HepG2 (cell line): ENCODE results near the gene HIPK2. TPM values are rescaled to one million over a fixed set of nuclear protein-coding genes. Genes with fewer than 3 reads are reported as not detected.

Experiments used
- ATAC-seq: fragments of 200-7000 bp; cut with Tn5 transposase; 3 replicates; pipeline ENCODE4 v1.9.1; 2020; ENCODE audit warnings: mild to moderate bottlenecking, moderate library complexity
- BruUV-seq: library from RNA; stranded (reverse); fragments of 400-500 nt; replicated peaks from 2 replicates; lab custom pipeline; 2021; lab: Mats Ljungman, UMichigan
- CTCF ChIA-PET: fragments of 300-600 bp; formaldehyde crosslinking; extraction: SDS; loops from one replicate; lab custom pipeline; 2021; ENCODE audit warnings: low total read pairs, inconsistent platforms, low intra/inter-chr PET ratio; lab: Yijun Ruan, JAX
- POLR2A ChIA-PET: fragments of 350-600 bp; sonication (Branson Sonifier 250); formaldehyde crosslinking; loops from one replicate; lab custom pipeline; 2020; ENCODE audit warnings: antibody characterized with exemption, inconsistent platforms; lab: Yijun Ruan, JAX
- DNase-seq: peaks from one replicate; pipeline ENCODE4 v3.0.0-alpha.2; 2015; ENCODE audit warnings: low spot score
- FAIRE-seq: peaks from 3 replicates; lab custom pipeline; 2011; peaks lifted over from hg19 to GRCh38; lab: Jason Lieb, UNC
- H2AFZ ChIP-seq: one replicate; pipeline ENCODE4 v1.6.1; 2011; ENCODE audit warnings: low read length, inconsistent platforms
- H3K27ac ChIP-seq: fragments of 300-600 bp; 3 replicates; pipeline ENCODE4 v1.8.0; 2011; ENCODE audit warnings: mixed run types, mild to moderate bottlenecking, mixed read lengths, low read length, inconsistent platforms; ENCODE audit not compliant: insufficient read depth; ENCODE audit errors: extremely low read length
- H3K27me3 ChIP-seq, 2 experiments: fragments of 200-600 bp in 1 of 2; 2 replicates in 1 of 2; 3 replicates in 1 of 2; pipeline versions ENCODE4 v1.6.0 to v1.8.0; 2011; ENCODE audit warnings: low read length in 2 of 2, mild to moderate bottlenecking in 2 of 2, moderate library complexity in 2 of 2, inconsistent platforms in 1 of 2; ENCODE audit not compliant: insufficient read depth in 2 of 2, control insufficient read depth in 1 of 2
- H3K36me3 ChIP-seq, 2 experiments: fragments of 200-600 bp in 1 of 2; replicated peaks in 1 of 2; 2 replicates in 1 of 2; 3 replicates in 1 of 2; pipeline versions ENCODE4 v1.5.1 to v1.8.0; 2011; ENCODE audit warnings: low read length in 2 of 2, inconsistent platforms in 1 of 2; ENCODE audit not compliant: insufficient read depth in 2 of 2, control insufficient read depth in 1 of 2
- H3K4me1 ChIP-seq: 2 replicates; pipeline ENCODE4 v1.5.1; 2012; ENCODE audit warnings: low read length, inconsistent platforms; ENCODE audit not compliant: insufficient read depth
- H3K4me2 ChIP-seq: 2 replicates; pipeline ENCODE4 v1.6.0; 2011; ENCODE audit warnings: low read depth, low read length, inconsistent platforms
- H3K4me3 ChIP-seq, 3 experiments: fragments of 200-600 bp in 1 of 3; sonication (generic), shearing (Covaris generic) in 1 of 3; replicated peaks in 1 of 3; 2 replicates each; pipeline ENCODE4 v1.5.1; 2011 to 2016; ENCODE audit warnings: low read length in 3 of 3, inconsistent platforms in 2 of 3, low read depth in 2 of 3, mild to moderate bottlenecking in 2 of 3, control low read depth in 1 of 3, mixed read lengths in 1 of 3; ENCODE audit not compliant: insufficient read depth in 1 of 3
- H3K79me2 ChIP-seq: one replicate; pipeline ENCODE4 v1.6.1; 2011; ENCODE audit warnings: low read length, inconsistent platforms; ENCODE audit not compliant: insufficient read depth
- H3K9ac ChIP-seq: 2 replicates; pipeline ENCODE4 v1.6.0; 2011; ENCODE audit warnings: mild to moderate bottlenecking, low read depth, low read length, inconsistent platforms; ENCODE audit not compliant: insufficient read depth
- H3K9me3 ChIP-seq: 2 replicates; pipeline ENCODE4 v1.5.1; 2012; ENCODE audit warnings: mild to moderate bottlenecking, low read length
- H4K20me1 ChIP-seq: 2 replicates; pipeline ENCODE4 v1.6.0; 2011; ENCODE audit warnings: inconsistent platforms, mild to moderate bottlenecking, low read length, moderate library complexity; ENCODE audit not compliant: insufficient read depth
- MTF2 ChIP-seq: sonication (generic); formaldehyde crosslinking; IDR thresholded peaks from 2 replicates; pipeline ENCODE4 v1.5.0; 2020; ENCODE audit warnings: missing genetic modification reagents, borderline replicate concordance
- NCOA1 ChIP-seq: sonication (generic); formaldehyde crosslinking; IDR thresholded peaks from 2 replicates; pipeline ENCODE4 v1.9.0; 2021; ENCODE audit warnings: missing genetic modification reagents
- RBAK ChIP-seq: sonication (generic); formaldehyde crosslinking; IDR thresholded peaks from 2 replicates; pipeline ENCODE4 v1.5.1; 2020; ENCODE audit warnings: mild to moderate bottlenecking, missing genetic modification reagents
- SP4 ChIP-seq: sonication (generic); formaldehyde crosslinking; IDR thresholded peaks from 2 replicates; pipeline ENCODE4 v1.8.1; 2023; ENCODE audit warnings: mild to moderate bottlenecking, missing genetic modification reagents
- WGBS: methylation state at CpG from one replicate; pipeline ENCODE4 v1.1.6; 2017; ENCODE audit warnings: low lambda C conversion rate; 5-methylcytosine and 5-hydroxymethylcytosine counted together
- in situ Hi-C: cut with HindIII; loops from 2 replicates; pipeline ENCODE4 v1.10.0; 2017; ENCODE audit warnings: low pct_unique_long_range_greater_than_20kb; ENCODE audit not compliant: extremely low pct_ligation_motif_present
- intact Hi-C: fragments of 100-400 bp; cut with micrococcal nuclease; formaldehyde crosslinking; loops from one replicate; pipeline ENCODE4 v1.10.0; 2022; ENCODE audit not compliant: unreplicated experiment
- polyA plus RNA-seq, 8 experiments: library from polyadenylated mRNA; depleted of rRNA in 3 of 8; stranded (reverse) in 7 of 8; unstranded in 1 of 8; fragments of >200 nt; fragmentation: Illumina TruSeq in 4 of 8; extraction: Trizol in 4 of 8; gene quantifications; 2 replicates each; pipeline versions ENCODE4 v1.2.1 to v1.2.3, GENCODE V29; 2011 to 2016; ENCODE audit warnings: low read depth in 4 of 8, missing spikeins in 1 of 8, mixed read lengths in 1 of 8; ENCODE audit not compliant: insufficient read depth in 1 of 8
- total RNA-seq, 5 experiments: library from RNA; depleted of rRNA; stranded (reverse); fragments of >200 nt; fragmentation: Illumina TruSeq; extraction: Trizol; gene quantifications; 2 replicates each; pipeline ENCODE4 v1.2.3, GENCODE V29; 2016; ENCODE audit warnings: low read depth in 1 of 5
- TF ChIP-seq, protein P1 (sequence below): sonication (generic); formaldehyde crosslinking; IDR thresholded peaks from 2 replicates; pipeline ENCODE4 v1.5.1; 2020; ENCODE audit warnings: missing genetic modification reagents, mild to moderate bottlenecking, borderline replicate concordance
- TF ChIP-seq, protein P2 (sequence below): sonication (generic); formaldehyde crosslinking; IDR thresholded peaks from 2 replicates; pipeline ENCODE4 v1.5.0; 2020; ENCODE audit warnings: mild to moderate bottlenecking, missing genetic modification reagents, borderline replicate concordance

Gene HIPK2
- total and polyA plus RNA-seq, 2 of the 13 experiments (the other 11 are each of a cell fraction or from before 2014, with no cell fraction given): 14.4 to 20.2 TPM

DNA sequence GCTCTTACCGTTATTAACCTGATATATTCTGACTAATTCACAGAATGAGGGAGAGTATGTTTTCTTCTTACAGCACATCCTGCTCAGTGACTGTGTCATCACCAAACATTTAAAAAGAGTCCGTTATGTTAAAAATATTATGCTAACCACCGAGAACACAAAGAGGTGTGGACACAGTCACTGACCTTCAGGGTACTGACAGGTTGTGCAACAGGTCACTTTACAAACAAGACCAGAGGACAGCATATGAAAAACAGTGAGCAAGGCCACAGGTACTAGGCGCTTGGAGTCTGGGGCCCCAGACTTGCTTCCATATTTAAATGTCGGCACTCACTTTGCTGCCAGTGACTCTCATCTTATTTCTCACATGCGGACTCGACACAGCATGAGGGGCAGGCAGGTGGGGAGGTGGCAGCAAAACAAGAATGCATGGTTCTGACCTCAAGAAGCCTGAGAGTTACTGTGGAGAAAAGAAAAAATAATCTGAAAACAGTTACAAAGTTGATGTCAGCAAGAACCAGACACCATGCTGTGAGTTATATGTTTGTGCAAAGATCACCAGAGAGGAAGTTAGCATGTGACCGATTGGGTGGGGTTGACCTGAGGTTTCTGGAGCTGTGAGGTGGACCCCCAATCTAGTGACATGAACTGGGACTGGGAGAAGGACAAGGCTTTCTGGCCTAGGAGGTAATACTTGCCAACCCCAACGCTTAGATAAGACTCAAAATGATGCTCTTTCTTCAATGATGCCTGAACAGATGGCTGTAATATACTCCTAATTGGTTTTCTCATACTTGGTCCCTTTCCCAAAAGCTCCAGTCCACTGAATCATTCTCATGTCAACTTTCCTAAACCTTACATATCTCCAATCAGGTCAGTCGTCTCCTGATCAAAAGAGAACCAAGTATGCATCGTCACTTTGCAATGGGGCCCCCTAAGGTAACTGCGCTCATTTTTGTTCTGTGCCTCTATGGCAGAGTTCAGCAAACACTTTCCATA lies 102.4 kb downstream of the HIPK2 start (continued):
- TF ChIP-seq, protein P1, sequence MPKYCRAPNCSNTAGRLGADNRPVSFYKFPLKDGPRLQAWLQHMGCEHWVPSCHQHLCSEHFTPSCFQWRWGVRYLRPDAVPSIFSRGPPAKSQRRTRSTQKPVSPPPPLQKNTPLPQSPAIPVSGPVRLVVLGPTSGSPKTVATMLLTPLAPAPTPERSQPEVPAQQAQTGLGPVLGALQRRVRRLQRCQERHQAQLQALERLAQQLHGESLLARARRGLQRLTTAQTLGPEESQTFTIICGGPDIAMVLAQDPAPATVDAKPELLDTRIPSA (CRISPR knock-in tag): no peak
- no peak for TF ChIP-seq NCOA1
- no peak for TF ChIP-seq MTF2
- TF ChIP-seq SP4: no peak

DNA sequence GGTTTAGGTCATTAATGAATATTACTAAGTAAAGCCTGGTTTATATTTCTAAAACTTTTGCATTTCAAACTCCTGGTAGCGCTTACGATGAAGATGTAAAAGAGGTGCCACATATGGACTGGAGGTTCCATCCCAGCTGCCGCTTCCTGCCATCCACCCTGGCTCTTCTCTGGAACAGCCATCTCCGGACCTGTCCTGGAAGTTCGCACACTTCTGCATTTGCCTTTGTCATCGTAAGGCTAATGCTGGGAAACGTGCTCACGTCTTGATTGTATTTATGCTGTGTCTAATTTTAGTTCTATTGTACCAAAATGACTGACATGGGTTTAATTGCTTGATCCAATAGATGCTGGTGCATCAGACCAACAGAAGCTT lies 103.1 kb downstream of the HIPK2 start:
- Histone ChIP-seq H3K4me2 (peak overlapping the region; percentile 52; the same call in 1 of the 2 replicates), H4K20me1 (no peaks in the 10 kb centered on the region), H3K4me3 (peak overlapping the region in 1 of 3 experiments; percentile 27; a peak in 1 of 6 replicates), H2AFZ (no peak overlapping the region), H3K9me3 (no peaks in the 10 kb centered on the region), H3K36me3 (peaks cover 1 to 9% of the 10 kb centered on the region in 2 experiments; a peak in 2 of 5 replicates), H3K79me2 (peaks cover 14% of the 10 kb centered on the region), H3K9ac (peak overlapping the region; percentile 9; the same call in 1 of the 2 replicates), H3K4me1 (peaks cover 71% of the 10 kb centered on the region), H3K27me3 (no peaks in the 10 kb centered on the region), H3K27ac (peak overlapping the region; percentile 87)
- no peak for DNase-seq
- peak; percentile 38 for ATAC-seq
- in situ Hi-C loops: no loop called here
- ChIA-PET CTCF (no interaction called here), POLR2A (interaction anchor here (1.1 to 3.3 kb wide), 3 partner anchors 12 to 102 kb away, joined by 3 to 15 read pairs (median 9); no protein-coding TSS in a partner anchor)
- no peak for TF ChIP-seq RBAK (CRISPR knock-in tag)
- TF ChIP-seq MTF2: 0 out of 2 replicates have a peak, but pooled peaks have one; percentile 44
- TF ChIP-seq, protein P2, sequence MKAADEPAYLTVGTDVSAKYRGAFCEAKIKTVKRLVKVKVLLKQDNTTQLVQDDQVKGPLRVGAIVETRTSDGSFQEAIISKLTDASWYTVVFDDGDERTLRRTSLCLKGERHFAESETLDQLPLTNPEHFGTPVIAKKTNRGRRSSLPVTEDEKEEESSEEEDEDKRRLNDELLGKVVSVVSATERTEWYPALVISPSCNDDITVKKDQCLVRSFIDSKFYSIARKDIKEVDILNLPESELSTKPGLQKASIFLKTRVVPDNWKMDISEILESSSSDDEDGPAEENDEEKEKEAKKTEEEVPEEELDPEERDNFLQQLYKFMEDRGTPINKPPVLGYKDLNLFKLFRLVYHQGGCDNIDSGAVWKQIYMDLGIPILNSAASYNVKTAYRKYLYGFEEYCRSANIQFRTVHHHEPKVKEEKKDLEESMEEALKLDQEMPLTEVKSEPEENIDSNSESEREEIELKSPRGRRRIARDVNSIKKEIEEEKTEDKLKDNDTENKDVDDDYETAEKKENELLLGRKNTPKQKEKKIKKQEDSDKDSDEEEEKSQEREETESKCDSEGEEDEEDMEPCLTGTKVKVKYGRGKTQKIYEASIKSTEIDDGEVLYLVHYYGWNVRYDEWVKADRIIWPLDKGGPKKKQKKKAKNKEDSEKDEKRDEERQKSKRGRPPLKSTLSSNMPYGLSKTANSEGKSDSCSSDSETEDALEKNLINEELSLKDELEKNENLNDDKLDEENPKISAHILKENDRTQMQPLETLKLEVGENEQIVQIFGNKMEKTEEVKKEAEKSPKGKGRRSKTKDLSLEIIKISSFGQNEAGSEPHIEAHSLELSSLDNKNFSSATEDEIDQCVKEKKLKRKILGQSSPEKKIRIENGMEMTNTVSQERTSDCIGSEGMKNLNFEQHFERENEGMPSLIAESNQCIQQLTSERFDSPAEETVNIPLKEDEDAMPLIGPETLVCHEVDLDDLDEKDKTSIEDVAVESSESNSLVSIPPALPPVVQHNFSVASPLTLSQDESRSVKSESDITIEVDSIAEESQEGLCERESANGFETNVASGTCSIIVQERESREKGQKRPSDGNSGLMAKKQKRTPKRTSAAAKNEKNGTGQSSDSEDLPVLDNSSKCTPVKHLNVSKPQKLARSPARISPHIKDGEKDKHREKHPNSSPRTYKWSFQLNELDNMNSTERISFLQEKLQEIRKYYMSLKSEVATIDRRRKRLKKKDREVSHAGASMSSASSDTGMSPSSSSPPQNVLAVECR (CRISPR knock-in tag): 0 out of 2 replicates have a peak, but pooled peaks have one; percentile 3
- intact Hi-C loops: loop anchor here (1.0 to 2.0 kb wide), 2 partner anchors 15 to 66 kb away; no protein-coding TSS in a partner anchor
- FAIRE-seq: no peak
- no TSS peak for BruUV-seq
- WGBS: 74% methylated on average over 8 of the region's 8 CpGs
